ENCODE results near the gene CDH13.
A peak's percentile ranks its signal among the peaks of the same experiment; 100 is the strongest.

CDH13 gene

DNA sequence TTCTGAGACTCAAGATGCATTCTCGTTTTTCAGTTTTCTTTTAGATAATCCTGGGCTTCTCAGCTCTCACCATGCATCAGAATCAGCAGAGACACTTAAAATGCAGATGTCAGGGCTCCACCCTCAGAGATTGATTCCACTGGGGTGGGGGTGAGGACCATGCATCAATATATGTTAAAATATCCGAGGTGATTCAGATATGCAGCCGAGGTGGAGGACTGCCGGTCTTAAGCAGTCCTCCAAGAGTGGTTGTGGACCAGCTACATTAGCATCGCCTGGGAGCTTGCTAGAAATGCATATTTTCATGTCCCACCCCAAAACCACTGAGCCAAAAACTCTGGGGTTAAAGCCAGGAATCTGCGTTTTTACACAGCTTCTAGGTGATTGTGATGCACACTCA lies 501.3 kb downstream of the CDH13 start:
- no peak overlapping the region for H3K4me3 ChIP-seq (ENCODE audit: low read depth, low read length)
- in situ Hi-C loops (cut with HindIII; ENCODE audit: low sequenced_read_pairs) = no loop called here
- DNase-seq (ENCODE audit: low read depth) = no peak
- TF ChIP-seq, protein P1, sequence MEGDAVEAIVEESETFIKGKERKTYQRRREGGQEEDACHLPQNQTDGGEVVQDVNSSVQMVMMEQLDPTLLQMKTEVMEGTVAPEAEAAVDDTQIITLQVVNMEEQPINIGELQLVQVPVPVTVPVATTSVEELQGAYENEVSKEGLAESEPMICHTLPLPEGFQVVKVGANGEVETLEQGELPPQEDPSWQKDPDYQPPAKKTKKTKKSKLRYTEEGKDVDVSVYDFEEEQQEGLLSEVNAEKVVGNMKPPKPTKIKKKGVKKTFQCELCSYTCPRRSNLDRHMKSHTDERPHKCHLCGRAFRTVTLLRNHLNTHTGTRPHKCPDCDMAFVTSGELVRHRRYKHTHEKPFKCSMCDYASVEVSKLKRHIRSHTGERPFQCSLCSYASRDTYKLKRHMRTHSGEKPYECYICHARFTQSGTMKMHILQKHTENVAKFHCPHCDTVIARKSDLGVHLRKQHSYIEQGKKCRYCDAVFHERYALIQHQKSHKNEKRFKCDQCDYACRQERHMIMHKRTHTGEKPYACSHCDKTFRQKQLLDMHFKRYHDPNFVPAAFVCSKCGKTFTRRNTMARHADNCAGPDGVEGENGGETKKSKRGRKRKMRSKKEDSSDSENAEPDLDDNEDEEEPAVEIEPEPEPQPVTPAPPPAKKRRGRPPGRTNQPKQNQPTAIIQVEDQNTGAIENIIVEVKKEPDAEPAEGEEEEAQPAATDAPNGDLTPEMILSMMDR (IDR thresholded peaks at IDR 0.05; ENCODE audit: low read depth, low read length, missing control alignments) = no peak

DNA sequence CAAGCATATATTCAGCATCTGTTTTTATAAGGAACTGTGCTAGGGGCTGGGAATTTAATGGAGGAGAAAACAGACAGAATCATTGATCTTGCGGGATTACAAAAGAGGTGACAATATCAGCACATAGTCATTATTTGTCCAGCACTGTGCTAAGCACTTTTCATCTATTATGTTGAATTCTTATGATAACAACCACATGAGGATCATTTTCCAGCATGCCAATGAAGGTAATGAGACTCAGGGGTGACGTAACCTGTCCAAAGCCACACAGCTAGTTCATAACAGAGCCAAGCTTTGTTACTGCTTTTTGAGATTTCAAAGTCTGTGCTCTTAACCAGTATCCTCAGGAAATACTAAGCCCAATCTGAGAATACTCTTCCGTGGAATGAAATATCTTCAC lies 503.3 kb downstream of the CDH13 start:
- H3K4me3 ChIP-seq (ENCODE audit: low read depth, low read length) = no peak overlapping the region
- in situ Hi-C loops (cut with HindIII; ENCODE audit: low sequenced_read_pairs) = no loop called here
- DNase-seq (ENCODE audit: low read depth) = no peak
- TF ChIP-seq, protein P1 (IDR thresholded peaks at IDR 0.05; ENCODE audit: low read depth, low read length, missing control alignments) = no peak

DNA sequence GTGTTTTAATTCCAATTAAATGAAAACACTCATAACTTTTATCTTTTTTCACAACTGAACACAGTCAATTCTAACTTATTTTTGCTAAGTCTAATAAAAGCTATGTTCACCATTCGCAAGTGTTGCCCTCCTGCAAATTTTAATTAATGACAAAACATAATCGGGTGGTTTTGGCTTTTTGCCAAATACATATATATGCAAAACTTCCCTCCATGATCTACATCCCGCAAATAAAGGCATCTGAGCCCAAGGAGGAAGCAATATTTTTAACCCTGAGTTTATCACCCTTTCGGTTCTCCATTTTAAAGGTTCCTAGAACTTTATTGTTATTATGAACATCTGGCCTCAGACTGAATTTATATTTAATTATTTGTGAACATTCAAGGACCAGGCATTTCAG lies 507.9 kb downstream of the CDH13 start:
- TF ChIP-seq, protein P1 (IDR thresholded peaks at IDR 0.05; ENCODE audit: low read depth, low read length, missing control alignments) = no peak
- in situ Hi-C loops (cut with HindIII; ENCODE audit: low sequenced_read_pairs) = no loop called here
- H3K4me3 ChIP-seq (ENCODE audit: low read depth, low read length) = no peak overlapping the region
- no peak for DNase-seq (ENCODE audit: low read depth)

DNA sequence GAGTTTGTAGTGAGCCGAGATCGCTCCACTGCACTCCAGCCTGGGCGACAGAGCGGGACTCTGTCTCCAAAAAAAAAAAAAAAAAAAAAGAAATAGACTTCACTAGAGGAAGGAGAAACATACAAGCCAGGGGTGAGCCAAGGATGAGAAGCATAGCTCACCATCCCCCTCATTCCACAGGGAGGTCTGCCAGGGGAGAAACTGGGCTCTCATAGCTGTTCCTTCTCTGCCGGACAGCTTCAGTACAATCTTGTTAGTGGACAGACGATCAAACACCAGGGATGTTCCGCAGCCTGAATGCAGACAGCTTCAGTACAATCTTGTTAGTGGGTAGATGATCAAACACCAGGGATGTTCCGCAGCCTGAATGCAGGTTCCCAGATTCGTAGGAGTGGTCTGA lies 509.6 kb downstream of the CDH13 start:
- in situ Hi-C loops (cut with HindIII; ENCODE audit: low sequenced_read_pairs) = no loop called here
- no peak for DNase-seq (ENCODE audit: low read depth)
- TF ChIP-seq, protein P1 (IDR thresholded peaks at IDR 0.05; ENCODE audit: low read depth, low read length, missing control alignments) = no peak
- no peak overlapping the region for H3K4me3 ChIP-seq (ENCODE audit: low read depth, low read length)

DNA sequence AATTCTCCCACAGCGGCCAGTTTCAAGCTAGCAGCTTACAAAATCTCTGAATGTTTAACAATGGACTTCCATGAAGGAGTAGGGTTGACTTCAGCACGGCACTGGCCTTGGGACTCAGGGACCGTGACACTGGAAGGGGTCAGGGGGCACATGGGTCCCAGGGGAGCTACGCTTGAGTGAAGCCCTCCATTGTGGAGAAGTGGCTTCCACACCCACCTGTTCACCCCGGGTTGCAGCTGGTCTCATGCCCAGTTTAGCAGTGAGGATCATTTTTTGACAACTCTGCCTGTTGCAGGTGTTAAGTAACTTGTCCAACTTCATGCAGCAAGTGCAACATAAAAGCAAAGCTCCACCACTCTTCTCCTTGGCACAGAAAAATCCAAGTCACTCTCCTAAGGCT lies 510.2 kb downstream of the CDH13 start:
- in situ Hi-C loops (cut with HindIII; ENCODE audit: low sequenced_read_pairs) = no loop called here
- peak overlapping the region; percentile 35 for H3K4me3 ChIP-seq (ENCODE audit: low read depth, low read length)
- DNase-seq (ENCODE audit: low read depth) = no peak
- TF ChIP-seq, protein P1 (IDR thresholded peaks at IDR 0.05; ENCODE audit: low read depth, low read length, missing control alignments) = no peak

DNA sequence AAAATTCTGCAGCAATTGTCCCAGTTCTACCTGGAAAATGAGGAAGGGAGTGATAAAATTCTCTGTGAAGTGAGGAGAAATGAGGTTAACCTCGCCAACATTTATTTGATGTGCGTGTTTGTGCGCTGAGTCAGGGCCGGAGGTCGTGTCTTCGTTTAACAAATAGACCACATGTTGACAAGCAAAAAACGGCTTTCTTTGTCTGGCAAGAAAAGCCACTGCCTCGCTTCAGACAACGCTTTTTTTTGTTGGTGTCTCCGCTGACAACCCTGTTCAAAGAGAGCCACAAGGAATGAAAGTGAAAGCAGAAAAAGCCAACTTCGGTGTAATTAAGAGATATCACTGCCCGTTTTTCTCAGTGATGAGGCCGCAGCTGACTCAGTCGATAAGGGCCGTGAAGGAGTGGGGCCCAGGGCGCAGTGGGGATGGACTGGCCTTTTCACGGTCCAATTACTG lies 510.6 kb downstream of the CDH13 start:
- in situ Hi-C loops (cut with HindIII; ENCODE audit: low sequenced_read_pairs) = no loop called here
- peak overlapping the region; percentile 35 for H3K4me3 ChIP-seq (ENCODE audit: low read depth, low read length)
- peak; percentile 92 for DNase-seq (ENCODE audit: low read depth)

More for the DNA sequence above, 510.6 kb downstream of the CDH13 start:
- TF ChIP-seq, protein P1 (IDR thresholded peaks at IDR 0.05; ENCODE audit: low read depth, low read length, missing control alignments) = no peak
